Mammary epithelial cell (primary cell): ENCODE data around the gene MUC6.

Experiments used
- CTCF ChIP-seq, 2 donors: IDR thresholded peaks in 1 of 2; conservative IDR thresholded peaks in 1 of 2; 2 replicates each; pipeline ENCODE4 v1.5.1; 2011 to 2012; ENCODE audit warnings: inconsistent platforms in 2 of 2, low read length in 2 of 2, mild to moderate bottlenecking in 2 of 2, control low read depth in 1 of 2, low read depth in 1 of 2; ENCODE audit not compliant: insufficient read depth in 1 of 2; ENCODE audit errors: extremely low read depth in 1 of 2
- EZH2 ChIP-seq: IDR thresholded peaks from 2 replicates; pipeline ENCODE4 v1.6.1; 2012; ENCODE audit warnings: low read length, inconsistent platforms, borderline replicate concordance

DNA sequence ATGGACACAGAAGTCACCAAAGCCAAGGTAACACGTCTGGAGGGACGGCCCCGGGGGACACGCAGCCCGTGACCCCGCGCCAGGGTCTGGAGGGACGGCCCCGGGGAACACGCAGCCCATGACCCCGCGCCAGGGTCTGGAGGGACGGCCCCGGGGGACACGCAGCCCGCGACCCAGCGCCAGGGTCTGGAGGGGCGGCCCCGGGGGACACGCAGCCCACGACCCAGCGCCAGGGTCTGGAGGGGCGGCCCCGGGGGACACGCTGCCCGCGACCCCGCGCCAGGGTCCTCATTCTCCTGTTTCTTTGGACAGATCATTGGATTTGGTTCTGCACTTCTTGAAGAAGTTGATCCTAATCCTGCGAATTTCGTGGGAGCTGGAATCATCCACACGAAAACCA is 27.1 kb downstream of the MUC6 start:
- no peak for TF ChIP-seq CTCF (conservative IDR thresholded peaks at IDR 0.05 in 1 of 2, IDR thresholded peaks at IDR 0.05 in 1 of 2; ENCODE audit: extremely low read depth in 1 of 2, insufficient read depth in 1 of 2, low read depth in 1 of 2, low read length in 2 of 2)
- TF ChIP-seq EZH2, result no peak
